HUES6 (cell line): ENCODE data around the gene PLPP6.
A peak's percentile ranks its signal among the peaks of the same experiment; 100 is the strongest.

Experiments used
- H3K27ac ChIP-seq: 2 replicates; pipeline ENCODE4 v1.7.0; 2013; ENCODE audit warnings: low read depth, mild to moderate bottlenecking, low read length, inconsistent platforms
- H3K27me3 ChIP-seq: 2 replicates; pipeline ENCODE4 v1.6.1; 2013; ENCODE audit warnings: low read length; ENCODE audit not compliant: control insufficient read depth, insufficient read depth
- H3K36me3 ChIP-seq: 2 replicates; pipeline ENCODE4 v1.6.1; 2013; ENCODE audit warnings: low read length; ENCODE audit not compliant: control insufficient read depth, insufficient read depth
- H3K4me1 ChIP-seq: 2 replicates; pipeline ENCODE4 v1.6.1; 2013; ENCODE audit warnings: low read length; ENCODE audit not compliant: control insufficient read depth, insufficient read depth
- H3K4me3 ChIP-seq: 2 replicates; pipeline ENCODE4 v1.5.1; 2013; ENCODE audit warnings: low read depth, low read length
- H3K9ac ChIP-seq: one replicate; pipeline ENCODE4 v1.6.1; 2013; ENCODE audit warnings: mild to moderate bottlenecking, low read length
- H3K9me3 ChIP-seq: 2 replicates; pipeline ENCODE4 v1.6.1; 2013; ENCODE audit warnings: low read depth, low read length; ENCODE audit not compliant: control insufficient read depth, insufficient read depth

The PLPP6 gene

DNA sequence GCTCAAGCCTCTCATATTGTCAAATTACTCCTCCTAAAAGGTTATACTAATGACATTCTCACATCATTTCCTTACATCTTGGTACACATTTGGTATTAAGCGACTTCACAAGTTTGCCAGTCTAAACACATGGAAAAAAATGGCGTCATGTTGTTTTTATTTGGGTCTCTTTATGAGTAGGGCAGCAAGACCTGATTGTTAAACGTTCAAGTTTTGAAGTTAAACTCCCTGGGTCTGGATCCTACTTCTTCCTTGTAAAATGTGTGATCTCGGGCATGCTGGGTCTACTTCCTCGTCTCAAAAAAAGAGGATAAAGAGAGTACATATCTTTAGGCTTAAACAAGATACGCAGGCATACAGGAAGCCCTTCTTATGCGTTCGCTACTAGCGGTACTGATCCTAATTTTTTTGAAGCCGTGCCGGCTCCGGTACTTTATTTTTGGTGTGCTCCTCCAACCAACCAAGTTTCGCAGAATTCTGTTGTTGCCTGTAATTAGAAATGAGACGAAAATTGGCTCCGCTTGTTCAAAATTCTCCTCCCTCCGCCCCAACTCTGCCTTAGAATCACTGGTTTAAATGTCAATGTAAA is 16.7 kb downstream of the PLPP6 start:
- Histone ChIP-seq H3K27me3 (no peaks in the 10 kb centered on the region), H3K9ac (peak overlapping the region; percentile 78), H3K9me3 (no peaks in the 10 kb centered on the region), H3K36me3 (no peaks in the 10 kb centered on the region), H3K27ac (peak overlapping the region; percentile 84), H3K4me1 (peaks cover 16% of the 10 kb centered on the region), H3K4me3 (peak overlapping the region; percentile 79)

DNA sequence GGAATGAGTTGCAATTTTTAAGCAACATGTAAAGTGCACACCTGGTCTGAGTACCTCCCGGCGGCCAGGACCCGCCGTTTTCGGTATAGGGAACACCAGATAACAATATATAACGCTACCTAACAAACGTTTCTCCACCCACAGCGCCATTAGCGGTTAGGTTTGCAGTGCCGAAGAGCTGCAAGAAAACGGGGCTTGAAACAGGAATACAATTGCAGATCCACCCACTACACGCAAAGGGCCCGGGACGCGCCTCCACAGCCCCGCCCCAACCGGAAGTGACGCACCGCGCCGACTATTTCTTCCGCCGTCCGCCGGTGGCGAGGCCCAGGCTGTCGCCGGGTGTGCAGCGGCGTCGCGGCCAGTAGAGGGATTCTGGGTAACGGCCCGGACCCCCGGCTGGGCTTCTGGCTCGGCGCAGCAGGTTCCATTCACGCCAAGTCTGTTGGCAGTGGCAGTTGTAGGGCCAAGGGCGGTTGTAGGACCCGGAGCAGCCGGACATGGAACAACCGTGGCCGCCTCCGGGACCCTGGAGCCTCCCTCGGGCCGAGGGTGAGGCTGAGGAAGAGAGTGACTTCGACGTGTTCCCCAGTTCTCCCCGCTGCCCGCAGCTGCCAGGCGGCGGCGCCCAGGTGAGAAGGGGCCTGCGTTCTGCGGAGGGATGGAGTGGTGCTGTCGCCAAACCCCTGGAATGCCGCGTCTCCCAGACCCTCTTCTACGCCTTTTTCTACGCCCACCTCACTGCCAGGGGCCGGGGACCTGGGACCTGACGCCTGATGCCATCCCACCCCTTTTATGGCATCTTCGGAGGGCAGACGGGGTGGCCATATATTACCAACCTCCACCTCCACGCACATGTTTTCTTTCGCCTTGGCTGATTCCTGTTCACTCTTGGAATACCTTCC is 17.4 kb downstream of the PLPP6 start, which contains the start of gene CDC37L1:
TSS of gene CDC37L1 (plus strand) at position 302 of the 905 bp plus-strand sequence. CDS start at position 501, 199 bp downstream.
- Histone ChIP-seq H3K36me3 (no peaks in the 10 kb centered on the region), H3K27me3 (no peaks in the 10 kb centered on the region), H3K27ac (peak within 1 kb of the TSS; percentile 84), H3K4me1 (peaks cover 16% of the 10 kb centered on the region), H3K9ac (peak within 1 kb of the TSS; percentile 82), H3K9me3 (no peaks in the 10 kb centered on the region), H3K4me3 (peak within 1 kb of the TSS; percentile 79)

DNA sequence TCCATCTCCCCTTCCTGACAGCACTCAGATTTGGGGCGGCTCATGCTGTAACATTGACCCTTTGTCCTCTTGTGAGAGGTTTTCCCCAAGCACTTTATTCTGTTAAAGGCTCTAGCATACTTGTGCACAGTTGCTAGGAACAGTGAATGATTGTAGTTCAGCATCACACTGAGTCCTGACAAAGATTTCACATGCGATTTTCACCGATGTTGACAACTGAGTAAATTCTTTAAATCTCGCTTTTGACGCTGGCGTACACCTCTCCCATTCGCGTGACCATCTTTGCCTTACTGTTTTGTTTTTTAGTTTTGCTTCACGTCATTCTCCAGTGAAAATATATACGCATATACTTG is 18.1 kb downstream of the PLPP6 start:
- Histone ChIP-seq H3K27ac (peak overlapping the region; percentile 55; the same call in 1 of the 2 replicates), H3K36me3 (0 out of 2 replicates have a peak, but pooled peaks cover 5% of the 10 kb centered on the region), H3K9ac (peak overlapping the region; percentile 82), H3K27me3 (no peaks in the 10 kb centered on the region), H3K4me3 (peak overlapping the region; percentile 79), H3K9me3 (no peaks in the 10 kb centered on the region), H3K4me1 (peaks cover 16% of the 10 kb centered on the region)

DNA sequence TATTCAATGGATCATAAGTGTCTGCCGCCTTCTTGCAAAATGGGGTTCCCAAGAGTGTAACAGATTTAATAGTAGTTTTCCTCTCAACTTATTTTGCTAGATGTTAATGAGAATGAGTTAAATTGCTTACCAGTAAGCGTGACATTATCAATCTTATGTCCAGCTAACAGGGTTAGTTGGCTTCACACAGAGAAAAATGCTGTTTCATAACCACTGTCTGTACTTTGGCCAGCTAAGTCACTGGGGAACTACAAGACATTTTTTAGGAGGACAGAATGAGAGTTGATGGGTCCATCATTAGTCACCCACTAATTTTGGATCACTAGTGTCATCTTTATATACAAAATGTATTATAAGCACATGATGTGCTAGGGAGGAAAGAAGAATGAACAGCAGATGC is 18.7 kb downstream of the PLPP6 start:
- H3K27ac ChIP-seq, result no peak overlapping the region
- H3K9me3 ChIP-seq, result no peaks in the 10 kb centered on the region
- peaks cover 16% of the 10 kb centered on the region for H3K4me1 ChIP-seq
- H3K9ac ChIP-seq, result peak overlapping the region; percentile 82
- H3K36me3 ChIP-seq, result peaks cover 11% of the 10 kb centered on the region
- H3K27me3 ChIP-seq, result no peaks in the 10 kb centered on the region
- H3K4me3 ChIP-seq, result peak overlapping the region; percentile 79

DNA sequence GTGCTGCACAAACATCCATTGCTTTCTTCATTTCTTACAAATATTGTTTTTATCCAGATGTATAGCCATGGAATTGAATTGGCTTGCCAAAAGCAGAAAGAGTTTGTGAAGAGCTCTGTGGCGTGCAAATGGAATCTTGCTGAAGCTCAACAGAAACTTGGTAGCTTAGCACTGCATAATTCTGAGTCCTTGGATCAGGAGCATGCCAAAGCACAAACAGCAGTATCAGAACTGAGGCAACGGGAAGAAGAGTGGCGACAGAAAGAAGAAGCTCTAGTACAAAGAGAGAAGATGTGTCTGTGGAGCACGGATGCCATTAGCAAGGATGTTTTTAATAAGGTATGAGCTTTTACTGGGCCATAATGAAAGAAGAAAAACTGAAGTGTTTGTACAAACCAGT is 22.7 kb downstream of the PLPP6 start:
- Histone ChIP-seq H3K9me3 (no peaks in the 10 kb centered on the region), H3K4me3 (no peak overlapping the region), H3K27ac (no peak overlapping the region), H3K27me3 (no peaks in the 10 kb centered on the region), H3K4me1 (peaks cover 6% of the 10 kb centered on the region; the same call in 1 of the 2 replicates), H3K36me3 (peaks cover 24% of the 10 kb centered on the region), H3K9ac (no peak overlapping the region)

DNA sequence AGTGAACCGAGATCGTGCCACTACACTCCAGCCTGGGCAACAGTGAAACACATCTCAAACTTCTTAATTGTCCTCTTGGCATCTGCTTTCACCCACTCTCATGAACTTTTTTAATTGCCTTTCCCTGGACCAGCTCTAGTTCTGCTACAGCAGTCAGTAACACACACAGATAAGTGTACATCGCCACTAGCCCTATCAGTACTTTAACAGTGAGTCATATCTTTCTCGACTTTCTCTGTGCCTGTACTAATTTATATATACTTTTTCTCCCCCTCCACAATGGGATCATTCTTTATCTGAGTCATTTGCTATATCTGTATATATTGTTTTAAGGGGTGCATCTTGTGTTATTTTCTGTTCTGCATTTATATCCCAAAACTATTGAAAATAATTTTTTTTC is 24.0 kb downstream of the PLPP6 start:
- H3K9me3 ChIP-seq, result no peaks in the 10 kb centered on the region
- H3K27me3 ChIP-seq, result no peaks in the 10 kb centered on the region
- no peak overlapping the region for H3K9ac ChIP-seq
- H3K4me3 ChIP-seq, result no peak overlapping the region
- H3K4me1 ChIP-seq, result 0 out of 2 replicates have a peak, but pooled peaks cover 2% of the 10 kb centered on the region
- peaks cover 35% of the 10 kb centered on the region for H3K36me3 ChIP-seq
- H3K27ac ChIP-seq, result no peak overlapping the region

DNA sequence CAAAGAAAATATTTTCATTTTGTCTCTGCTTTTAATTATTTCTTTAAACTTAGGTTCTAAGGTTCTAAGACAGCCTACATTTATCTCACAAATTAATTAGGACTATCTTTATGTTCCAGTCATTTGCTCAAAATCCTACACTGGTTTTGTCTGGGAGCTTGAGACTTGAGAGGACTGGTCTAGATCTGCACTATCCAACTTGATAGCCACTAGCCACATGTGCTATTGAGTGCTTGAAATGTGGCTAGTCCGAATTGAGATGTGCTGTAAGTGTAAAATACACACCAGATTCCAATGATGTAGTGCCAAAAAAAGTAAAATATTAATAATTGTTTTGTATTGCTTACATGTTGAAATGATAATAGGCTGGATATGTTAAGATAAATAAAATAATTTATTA is 24.5 kb downstream of the PLPP6 start:
- Histone ChIP-seq H3K27ac (no peak overlapping the region), H3K9ac (no peak overlapping the region), H3K36me3 (peaks cover 37% of the 10 kb centered on the region)

DNA sequence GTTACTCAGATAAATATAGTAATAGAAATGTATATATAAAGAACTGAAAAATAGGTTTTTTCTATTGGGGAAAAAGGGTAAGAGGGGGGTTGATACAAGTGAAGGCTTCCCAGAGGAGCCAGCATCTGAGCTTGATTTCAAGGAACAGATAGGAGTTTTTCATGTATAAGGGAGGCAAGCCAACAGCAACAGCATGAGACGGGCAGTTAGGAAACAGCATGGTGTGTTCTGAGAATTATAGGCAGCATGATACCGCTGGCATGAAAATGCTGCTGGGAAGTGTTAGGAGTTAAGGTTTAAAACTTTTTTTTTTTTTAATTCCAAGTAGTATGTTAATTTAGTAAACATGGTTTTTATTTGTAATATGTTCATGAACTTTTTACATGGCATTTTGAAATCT is 26.9 kb downstream of the PLPP6 start:
- Histone ChIP-seq H3K9me3 (no peaks in the 10 kb centered on the region), H3K27me3 (no peaks in the 10 kb centered on the region), H3K4me1 (0 out of 2 replicates have a peak, but pooled peaks cover 2% of the 10 kb centered on the region), H3K4me3 (no peak overlapping the region), H3K36me3 (peaks cover 38% of the 10 kb centered on the region), H3K27ac (no peak overlapping the region), H3K9ac (no peak overlapping the region)

More for the DNA sequence above, 24.5 kb downstream of the PLPP6 start:
- Histone ChIP-seq H3K4me3 (no peak overlapping the region), H3K9me3 (no peaks in the 10 kb centered on the region), H3K4me1 (0 out of 2 replicates have a peak, but pooled peaks cover 2% of the 10 kb centered on the region), H3K27me3 (no peaks in the 10 kb centered on the region)

DNA sequence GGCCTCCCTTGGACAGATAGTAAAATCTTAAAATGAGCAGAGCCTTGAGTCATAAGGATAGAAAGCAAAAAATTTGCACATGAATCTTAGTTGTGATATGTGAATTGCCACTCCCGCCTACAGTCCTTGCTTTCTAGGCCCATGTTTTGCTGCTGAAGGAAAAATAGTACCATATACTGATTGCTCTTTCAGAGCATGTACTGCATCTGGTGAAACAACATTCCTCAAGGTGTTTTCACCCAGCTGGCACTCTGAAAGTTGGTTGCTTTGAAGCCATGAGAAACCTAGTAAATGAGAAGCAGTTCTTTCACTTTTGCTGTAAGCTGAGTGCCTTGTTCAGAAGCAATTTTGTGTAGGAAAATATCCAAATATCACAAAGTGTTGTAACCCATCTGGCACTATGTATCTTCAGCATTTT is 27.6 kb downstream of the PLPP6 start:
- Histone ChIP-seq H3K9me3 (no peaks in the 10 kb centered on the region), H3K9ac (no peak overlapping the region), H3K4me1 (0 out of 2 replicates have a peak, but pooled peaks cover 2% of the 10 kb centered on the region), H3K36me3 (peaks cover 40% of the 10 kb centered on the region), H3K4me3 (no peak overlapping the region), H3K27ac (no peak overlapping the region), H3K27me3 (no peaks in the 10 kb centered on the region)

DNA sequence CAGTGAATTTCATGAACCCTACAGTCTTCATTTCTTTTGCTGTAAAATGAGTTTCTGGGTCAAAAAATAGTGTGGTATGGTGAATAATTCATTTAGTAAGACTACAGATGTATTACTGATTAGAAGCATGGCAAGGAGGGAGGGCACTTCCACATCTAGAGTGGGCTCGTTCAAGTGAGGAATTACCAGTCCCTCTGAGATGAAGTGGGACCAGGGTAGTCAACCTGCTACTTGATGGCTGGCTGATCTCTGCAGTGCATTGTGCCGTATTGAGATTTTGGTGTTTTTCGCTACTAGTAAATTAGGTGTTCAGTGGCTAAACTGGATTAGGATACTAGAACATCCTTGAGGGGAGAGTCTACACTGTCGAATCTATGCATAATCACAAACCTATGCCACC is 28.1 kb downstream of the PLPP6 start:
- no peaks in the 10 kb centered on the region for H3K27me3 ChIP-seq
- 0 out of 2 replicates have a peak, but pooled peaks cover 2% of the 10 kb centered on the region for H3K4me1 ChIP-seq
- H3K9ac ChIP-seq, result no peak overlapping the region
- no peak overlapping the region for H3K27ac ChIP-seq
- H3K4me3 ChIP-seq, result no peak overlapping the region
- H3K9me3 ChIP-seq, result no peaks in the 10 kb centered on the region
- peaks cover 36% of the 10 kb centered on the region for H3K36me3 ChIP-seq

DNA sequence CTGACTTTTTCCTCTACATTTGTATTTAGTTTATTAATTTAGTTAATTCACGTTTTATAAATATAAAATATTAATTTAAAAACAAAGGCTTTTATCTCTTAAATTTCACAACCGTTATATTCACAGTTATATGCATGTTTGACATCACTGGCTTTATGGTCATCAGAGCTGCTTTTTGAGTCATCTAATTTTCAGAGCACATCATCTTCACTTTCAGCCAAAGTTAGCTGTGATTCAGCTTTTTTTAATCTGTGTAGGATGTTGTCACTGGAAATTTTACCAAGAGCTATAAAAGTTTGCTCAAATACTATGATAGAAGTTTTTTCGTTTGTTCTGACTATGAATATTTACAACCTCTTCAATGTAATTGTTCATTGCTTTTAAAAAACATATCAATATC is 29.7 kb downstream of the PLPP6 start:
- no peak overlapping the region for H3K27ac ChIP-seq
- peaks cover 23% of the 10 kb centered on the region for H3K36me3 ChIP-seq
- H3K9ac ChIP-seq, result no peak overlapping the region
- H3K4me1 ChIP-seq, result 0 out of 2 replicates have a peak, but pooled peaks cover 2% of the 10 kb centered on the region
- H3K4me3 ChIP-seq, result no peak overlapping the region
- H3K27me3 ChIP-seq, result no peaks in the 10 kb centered on the region
- H3K9me3 ChIP-seq, result no peaks in the 10 kb centered on the region
